Astrocyte (in vitro differentiated cells and primary cell): Measurements from ENCODE around the gene CNTN1. TPM values are rescaled to one million over a fixed set of nuclear protein-coding genes. Genes with fewer than 3 reads are reported as not detected.
A peak's percentile ranks its signal among the peaks of the same experiment; 100 is the strongest.

Source experiments
- DNase-seq: peaks from one replicate; pipeline ENCODE4 v3.0.0-alpha.2; 2010; ENCODE audit warnings: low read depth
- FAIRE-seq: peaks from 2 replicates; lab custom pipeline; 2011; peaks lifted over from hg19 to GRCh38; lab: Jason Lieb, UNC
- H2AFZ ChIP-seq: 2 replicates; pipeline ENCODE4 v1.6.0; 2012; ENCODE audit warnings: low read depth, low read length, inconsistent platforms
- H3K27ac ChIP-seq: 2 replicates; pipeline ENCODE4 v1.5.1; 2011; ENCODE audit warnings: low read depth, low read length, inconsistent platforms
- H3K27me3 ChIP-seq: 2 replicates; pipeline ENCODE4 v1.6.0; 2011; ENCODE audit warnings: low read length, inconsistent platforms; ENCODE audit not compliant: insufficient read depth
- H3K36me3 ChIP-seq: 2 replicates; pipeline ENCODE4 v1.5.1; 2011; ENCODE audit warnings: low read length, inconsistent platforms; ENCODE audit not compliant: insufficient read depth
- H3K4me1 ChIP-seq: 2 replicates; pipeline ENCODE4 v1.5.1; 2011; ENCODE audit warnings: low read length, inconsistent platforms; ENCODE audit not compliant: insufficient read depth
- H3K4me2 ChIP-seq: 2 replicates; pipeline ENCODE4 v1.6.0; 2012; ENCODE audit warnings: low read length, inconsistent platforms
- H3K4me3 ChIP-seq: 2 replicates; pipeline ENCODE4 v1.5.1; 2011; ENCODE audit warnings: low read depth, mild to moderate bottlenecking, low read length, inconsistent platforms; ENCODE audit not compliant: insufficient read depth
- H3K79me2 ChIP-seq: 2 replicates; pipeline ENCODE4 v1.6.0; 2012; ENCODE audit warnings: mild to moderate bottlenecking, low read length, inconsistent platforms; ENCODE audit not compliant: insufficient read depth
- H3K9ac ChIP-seq: 2 replicates; pipeline ENCODE4 v1.6.0; 2012; ENCODE audit warnings: mild to moderate bottlenecking, low read length, inconsistent platforms
- H3K9me3 ChIP-seq: 2 replicates; pipeline ENCODE4 v1.5.1; 2012; ENCODE audit warnings: low read depth, mild to moderate bottlenecking, low read length, inconsistent platforms; ENCODE audit not compliant: insufficient read depth
- H4K20me1 ChIP-seq: 2 replicates; pipeline ENCODE4 v1.6.0; 2012; ENCODE audit warnings: low read length, inconsistent platforms; ENCODE audit not compliant: insufficient read depth
- H3K27ac Mint-ChIP-seq: one replicate; pipeline ENCODE4 v1.8.0; 2021; ENCODE audit warnings: mild to moderate bottlenecking, mixed read lengths; ENCODE audit not compliant: unreplicated experiment
- H3K27me3 Mint-ChIP-seq: one replicate; pipeline ENCODE4 v1.8.0; 2021; ENCODE audit warnings: low read depth, mixed read lengths; ENCODE audit not compliant: unreplicated experiment
- H3K36me3 Mint-ChIP-seq: one replicate; pipeline ENCODE4 v1.8.0; 2021; ENCODE audit warnings: low read depth, mixed read lengths; ENCODE audit not compliant: unreplicated experiment
- H3K4me1 Mint-ChIP-seq: one replicate; pipeline ENCODE4 v1.8.0; 2021; ENCODE audit warnings: low read depth, mixed read lengths; ENCODE audit not compliant: unreplicated experiment
- H3K4me3 Mint-ChIP-seq: one replicate; pipeline ENCODE4 v1.8.0; 2021; ENCODE audit warnings: mild to moderate bottlenecking, moderate library complexity, mixed read lengths; ENCODE audit not compliant: unreplicated experiment
- H3K9me3 Mint-ChIP-seq: one replicate; pipeline ENCODE4 v1.8.0; 2021; ENCODE audit warnings: mild to moderate bottlenecking, mixed read lengths; ENCODE audit not compliant: unreplicated experiment
- CTCF ChIP-seq: IDR thresholded peaks from 2 replicates; pipeline ENCODE4 v1.5.1; 2011; ENCODE audit warnings: low read depth, mild to moderate bottlenecking, inconsistent platforms, low read length, moderate library complexity; ENCODE audit not compliant: insufficient read depth
- EZH2 ChIP-seq: IDR thresholded peaks from 2 replicates; pipeline ENCODE4 v1.6.1; 2012; ENCODE audit warnings: mild to moderate bottlenecking, low read length, inconsistent platforms; ENCODE audit not compliant: insufficient read depth
- total RNA-seq: library from RNA; stranded (reverse); gene quantifications from 2 replicates; pipeline ENCODE4 v1.2.1, GENCODE V29; 2021

CNTN1 gene
- total RNA-seq, 1 donor from 2014 or later = 2.1 TPM

GRCh38 chr12:40937891-40938290 lies 245.7 kb downstream of the CNTN1 start:
- no peak overlapping the region for H3K27ac ChIP-seq
- no peaks in the 10 kb centered on the region for H3K36me3 ChIP-seq
- Mint-ChIP-seq H3K9me3 (no peaks in the 10 kb centered on the region), H3K4me3 (no peak overlapping the region), H3K4me1 (peaks cover 4% of the 10 kb centered on the region), H3K27ac (no peak overlapping the region), H3K27me3 (no peaks in the 10 kb centered on the region), H3K36me3 (no peaks in the 10 kb centered on the region)
- H3K4me3 ChIP-seq = no peak overlapping the region
- no peaks in the 10 kb centered on the region for H4K20me1 ChIP-seq
- no peak overlapping the region for H2AFZ ChIP-seq
- DNase-seq = no peak
- TF ChIP-seq CTCF = no peak
- TF ChIP-seq EZH2 = no peak
- no peaks in the 10 kb centered on the region for H3K27me3 ChIP-seq
- no peaks in the 10 kb centered on the region for H3K4me1 ChIP-seq
- FAIRE-seq = no peak
- no peaks in the 10 kb centered on the region for H3K79me2 ChIP-seq
- H3K4me2 ChIP-seq = no peak overlapping the region
- H3K9me3 ChIP-seq = no peaks in the 10 kb centered on the region
- H3K9ac ChIP-seq = no peak overlapping the region

GRCh38 chr12:40942326-40942725 lies 250.1 kb downstream of the CNTN1 start:
- Mint-ChIP-seq H3K27ac (no peak overlapping the region), H3K4me1 (peaks cover 4% of the 10 kb centered on the region), H3K36me3 (no peaks in the 10 kb centered on the region), H3K27me3 (no peaks in the 10 kb centered on the region), H3K9me3 (no peaks in the 10 kb centered on the region), H3K4me3 (no peak overlapping the region)
- H3K4me1 ChIP-seq = no peaks in the 10 kb centered on the region
- no peaks in the 10 kb centered on the region for H3K79me2 ChIP-seq
- FAIRE-seq (no peak), DNase-seq (peak; percentile 62)
- no peak overlapping the region for H3K27ac ChIP-seq
- no peak for TF ChIP-seq CTCF
- H3K9ac ChIP-seq = no peak overlapping the region
- no peak overlapping the region for H3K4me2 ChIP-seq
- H3K9me3 ChIP-seq = no peaks in the 10 kb centered on the region
- no peak overlapping the region for H3K4me3 ChIP-seq
- H4K20me1 ChIP-seq = no peaks in the 10 kb centered on the region
- no peak overlapping the region for H2AFZ ChIP-seq
- H3K36me3 ChIP-seq = no peaks in the 10 kb centered on the region
- H3K27me3 ChIP-seq = no peaks in the 10 kb centered on the region

DNA sequence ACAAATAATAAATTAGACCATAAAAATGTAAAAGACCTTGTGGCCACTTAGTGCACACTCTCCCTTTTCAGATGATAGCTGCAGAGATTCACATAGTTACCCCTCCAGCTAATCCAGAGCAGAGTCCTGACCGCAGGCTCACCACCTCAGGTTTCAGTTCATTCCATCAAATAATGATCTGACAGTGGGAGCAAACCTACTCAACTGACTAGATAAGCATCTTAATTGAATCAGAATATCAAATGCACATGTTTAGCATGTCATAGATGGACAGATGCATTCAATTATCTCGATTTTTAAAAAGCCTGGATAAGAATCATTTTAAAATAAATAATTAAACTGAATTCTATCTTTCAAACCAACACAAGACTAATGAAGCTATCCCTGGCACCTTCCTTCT lies 253.5 kb downstream of the CNTN1 start:
- FAIRE-seq = no peak

More for the DNA sequence above, 253.5 kb downstream of the CNTN1 start:
- H3K36me3 Mint-ChIP-seq = no peaks in the 10 kb centered on the region
- Histone ChIP-seq H3K27ac (no peak overlapping the region), H3K9ac (no peak overlapping the region), H3K4me3 (no peak overlapping the region), H3K9me3 (no peaks in the 10 kb centered on the region), H2AFZ (no peak overlapping the region), H3K4me2 (no peak overlapping the region), H3K79me2 (no peaks in the 10 kb centered on the region), H3K36me3 (no peaks in the 10 kb centered on the region), H4K20me1 (no peaks in the 10 kb centered on the region), H3K4me1 (no peaks in the 10 kb centered on the region), H3K27me3 (no peaks in the 10 kb centered on the region)
- no peak overlapping the region for H3K27ac Mint-ChIP-seq
- DNase-seq = no peak
- H3K4me1 Mint-ChIP-seq = peaks cover 4% of the 10 kb centered on the region
- H3K4me3 Mint-ChIP-seq = no peak overlapping the region
- TF ChIP-seq EZH2 (no peak), CTCF (no peak)
- H3K9me3 Mint-ChIP-seq = no peaks in the 10 kb centered on the region
- H3K27me3 Mint-ChIP-seq = no peaks in the 10 kb centered on the region
